ENCODE results near the gene PMEPA1.

Gene PMEPA1

GRCh38 chr20:57657535-57658446 lies 52.0 kb downstream of the PMEPA1 start:
- no CpG with 5 or more reads among the region's 36 CpGs for WGBS, 2 donors (ENCODE audit: extremely low coverage in 2 of 2, insufficient read length in 2 of 2, insufficient replicate concordance in 1 of 2)

GRCh38 chr20:57656821-57657534 lies 52.8 kb downstream of the PMEPA1 start:
- Histone ChIP-seq H3K23ac (ENCODE audit: low read depth, low read length, poor library complexity) (peak overlapping the region; percentile 25), H3K27me3 (ENCODE audit: control insufficient read depth in 3 of 3, insufficient read depth in 3 of 3, low read depth in 1 of 3, low read length in 3 of 3) (no peaks in the 10 kb centered on the region), H3K79me1 (ENCODE audit: low read depth, low read length) (no peaks in the 10 kb centered on the region), H3K14ac (ENCODE audit: low read length) (peak overlapping the region; percentile 86), H3K4me3 (ENCODE audit: low read length in 2 of 2) (peak overlapping the region in 1 of 2 donors; percentile 10), H3K9ac (ENCODE audit: low read depth, low read length, poor library complexity) (no peak overlapping the region), H2BK12ac (ENCODE audit: low read length) (peak overlapping the region; percentile 18), H2BK5ac (ENCODE audit: low read length) (peak overlapping the region; percentile 76), H3K4me1 (ENCODE audit: control insufficient read depth in 2 of 2, insufficient read depth in 1 of 2, low read depth in 1 of 2, low read length in 2 of 2) (peaks cover 0 to 1% of the 10 kb centered on the region in 2 donors), H3K27ac (replicated peaks; ENCODE audit: low read length) (no peak overlapping the region), H4K8ac (ENCODE audit: low read depth, low read length) (no peak overlapping the region), H3K9me3 (replicated peaks in 1 of 2; ENCODE audit: control insufficient read depth in 2 of 2, insufficient read depth in 1 of 2, low read depth in 1 of 2, low read length in 2 of 2) (no peaks in the 10 kb centered on the region), H2AK5ac (ENCODE audit: low read depth, low read length) (peak overlapping the region; percentile 89), H3K36me3 (replicated peaks in 1 of 2; ENCODE audit: control insufficient read depth in 2 of 2, insufficient read depth in 2 of 2, low read length in 2 of 2) (no peaks in the 10 kb centered on the region), H3K4me2 (ENCODE audit: insufficient read depth, low read length, poor library complexity, severe bottlenecking) (no peak overlapping the region), H2AFZ (ENCODE audit: low read length) (no peak overlapping the region), H3K4ac (ENCODE audit: low read length) (peak overlapping the region; percentile 18), H2BK15ac (ENCODE audit: low read length) (no peak overlapping the region), H3K18ac (ENCODE audit: low read length) (peak overlapping the region; percentile 61), H2BK120ac (ENCODE audit: low read depth, low read length) (peak overlapping the region; percentile 49), H4K91ac (ENCODE audit: low read depth, low read length, poor library complexity) (no peak overlapping the region)
- WGBS, 2 donors (ENCODE audit: extremely low coverage in 2 of 2, insufficient read length in 2 of 2, insufficient replicate concordance in 1 of 2), result no CpG with 5 or more reads among the region's 20 CpGs
- no peak for DNase-seq (ENCODE audit: low spot score)

More at GRCh38 chr20:57657535-57658446, 52.0 kb downstream of the PMEPA1 start:
- H3K4me2 ChIP-seq (ENCODE audit: insufficient read depth, low read length, poor library complexity, severe bottlenecking), result no peak overlapping the region
- no peaks in the 10 kb centered on the region for H3K36me3 ChIP-seq (replicated peaks in 1 of 2; ENCODE audit: control insufficient read depth in 2 of 2, insufficient read depth in 2 of 2, low read length in 2 of 2)
- H4K8ac ChIP-seq (ENCODE audit: low read depth, low read length), result no peak overlapping the region
- H3K4me3 ChIP-seq (ENCODE audit: low read length in 2 of 2), result no peak overlapping the region
- H2AFZ ChIP-seq (ENCODE audit: low read length), result no peak overlapping the region
- DNase-seq (ENCODE audit: low spot score), result no peak
- H2BK15ac ChIP-seq (ENCODE audit: low read length), result no peak overlapping the region
- H2BK120ac ChIP-seq (ENCODE audit: low read depth, low read length), result peak overlapping the region; percentile 49
- H3K23ac ChIP-seq (ENCODE audit: low read depth, low read length, poor library complexity), result peak overlapping the region; percentile 66
- no peaks in the 10 kb centered on the region for H3K79me1 ChIP-seq (ENCODE audit: low read depth, low read length)
- peak overlapping the region; percentile 86 for H3K14ac ChIP-seq (ENCODE audit: low read length)
- peak overlapping the region; percentile 89 for H2AK5ac ChIP-seq (ENCODE audit: low read depth, low read length)
- no peak overlapping the region for H3K9ac ChIP-seq (ENCODE audit: low read depth, low read length, poor library complexity)
- H3K9me3 ChIP-seq (replicated peaks in 1 of 2; ENCODE audit: control insufficient read depth in 2 of 2, insufficient read depth in 1 of 2, low read depth in 1 of 2, low read length in 2 of 2), result no peaks in the 10 kb centered on the region
- peak overlapping the region; percentile 34 for H2BK12ac ChIP-seq (ENCODE audit: low read length)
- H2BK5ac ChIP-seq (ENCODE audit: low read length), result peak overlapping the region; percentile 76
- peak overlapping the region; percentile 58 for H3K18ac ChIP-seq (ENCODE audit: low read length)
- peaks cover 0 to 1% of the 10 kb centered on the region in 2 donors for H3K4me1 ChIP-seq (ENCODE audit: control insufficient read depth in 2 of 2, insufficient read depth in 1 of 2, low read depth in 1 of 2, low read length in 2 of 2)
- H4K91ac ChIP-seq (ENCODE audit: low read depth, low read length, poor library complexity), result no peak overlapping the region
- no peak overlapping the region for H3K27ac ChIP-seq (replicated peaks; ENCODE audit: low read length)
- H3K4ac ChIP-seq (ENCODE audit: low read length), result peak overlapping the region; percentile 28
- no peaks in the 10 kb centered on the region for H3K27me3 ChIP-seq (ENCODE audit: control insufficient read depth in 3 of 3, insufficient read depth in 3 of 3, low read depth in 1 of 3, low read length in 3 of 3)

GRCh38 chr20:57656252-57656820 lies 53.5 kb downstream of the PMEPA1 start:
- Histone ChIP-seq H2AFZ (ENCODE audit: low read length) (no peak overlapping the region), H2BK12ac (ENCODE audit: low read length) (peak overlapping the region; percentile 18), H3K4me1 (ENCODE audit: control insufficient read depth in 2 of 2, insufficient read depth in 1 of 2, low read depth in 1 of 2, low read length in 2 of 2) (peaks cover 0 to 1% of the 10 kb centered on the region in 2 donors), H2BK15ac (ENCODE audit: low read length) (no peak overlapping the region), H3K36me3 (replicated peaks in 1 of 2; ENCODE audit: control insufficient read depth in 2 of 2, insufficient read depth in 2 of 2, low read length in 2 of 2) (no peaks in the 10 kb centered on the region), H4K91ac (ENCODE audit: low read depth, low read length, poor library complexity) (no peak overlapping the region), H3K27ac (replicated peaks; ENCODE audit: low read length) (no peak overlapping the region), H3K79me1 (ENCODE audit: low read depth, low read length) (no peaks in the 10 kb centered on the region), H3K4ac (ENCODE audit: low read length) (no peak overlapping the region), H3K9ac (ENCODE audit: low read depth, low read length, poor library complexity) (peak overlapping the region; percentile 2), H3K4me3 (ENCODE audit: low read length in 2 of 2) (no peak overlapping the region), H2BK120ac (ENCODE audit: low read depth, low read length) (no peak overlapping the region), H3K27me3 (ENCODE audit: control insufficient read depth in 3 of 3, insufficient read depth in 3 of 3, low read depth in 1 of 3, low read length in 3 of 3) (no peaks in the 10 kb centered on the region), H2BK5ac (ENCODE audit: low read length) (no peak overlapping the region), H3K14ac (ENCODE audit: low read length) (no peak overlapping the region), H4K8ac (ENCODE audit: low read depth, low read length) (no peak overlapping the region), H3K9me3 (replicated peaks in 1 of 2; ENCODE audit: control insufficient read depth in 2 of 2, insufficient read depth in 1 of 2, low read depth in 1 of 2, low read length in 2 of 2) (no peaks in the 10 kb centered on the region), H3K4me2 (ENCODE audit: insufficient read depth, low read length, poor library complexity, severe bottlenecking) (no peak overlapping the region), H3K23ac (ENCODE audit: low read depth, low read length, poor library complexity) (no peak overlapping the region), H2AK5ac (ENCODE audit: low read depth, low read length) (peak overlapping the region; percentile 1), H3K18ac (ENCODE audit: low read length) (no peak overlapping the region)
- DNase-seq (ENCODE audit: low spot score), result no peak
- WGBS, 2 donors (ENCODE audit: extremely low coverage in 2 of 2, insufficient read length in 2 of 2, insufficient replicate concordance in 1 of 2), result no CpG with 5 or more reads among the region's 15 CpGs

GRCh38 chr20:57655809-57656155 lies 54.0 kb downstream of the PMEPA1 start:
- no peak overlapping the region for H2BK15ac ChIP-seq (ENCODE audit: low read length)
- no peak overlapping the region for H3K14ac ChIP-seq (ENCODE audit: low read length)
- no peak overlapping the region for H3K4me2 ChIP-seq (ENCODE audit: insufficient read depth, low read length, poor library complexity, severe bottlenecking)
- no peak overlapping the region for H4K91ac ChIP-seq (ENCODE audit: low read depth, low read length, poor library complexity)
- no peak overlapping the region for H3K4ac ChIP-seq (ENCODE audit: low read length)
- WGBS, 2 donors (ENCODE audit: extremely low coverage in 2 of 2, insufficient read length in 2 of 2, insufficient replicate concordance in 1 of 2), result no CpG with 5 or more reads among the region's 11 CpGs
- no peaks in the 10 kb centered on the region for H3K79me1 ChIP-seq (ENCODE audit: low read depth, low read length)
- peaks cover 0 to 1% of the 10 kb centered on the region in 2 donors for H3K4me1 ChIP-seq (ENCODE audit: control insufficient read depth in 2 of 2, insufficient read depth in 1 of 2, low read depth in 1 of 2, low read length in 2 of 2)
- no peak overlapping the region for H3K23ac ChIP-seq (ENCODE audit: low read depth, low read length, poor library complexity)
- no peak for DNase-seq (ENCODE audit: low spot score)
- H4K8ac ChIP-seq (ENCODE audit: low read depth, low read length), result no peak overlapping the region
- H3K4me3 ChIP-seq (ENCODE audit: low read length in 2 of 2), result no peak overlapping the region
- no peak overlapping the region for H2BK5ac ChIP-seq (ENCODE audit: low read length)
- no peak overlapping the region for H3K9ac ChIP-seq (ENCODE audit: low read depth, low read length, poor library complexity)
- no peaks in the 10 kb centered on the region for H3K36me3 ChIP-seq (replicated peaks in 1 of 2; ENCODE audit: control insufficient read depth in 2 of 2, insufficient read depth in 2 of 2, low read length in 2 of 2)
- H3K27ac ChIP-seq (replicated peaks; ENCODE audit: low read length), result no peak overlapping the region
- no peak overlapping the region for H2AK5ac ChIP-seq (ENCODE audit: low read depth, low read length)
- H3K18ac ChIP-seq (ENCODE audit: low read length), result no peak overlapping the region
- no peak overlapping the region for H2BK120ac ChIP-seq (ENCODE audit: low read depth, low read length)
- H2BK12ac ChIP-seq (ENCODE audit: low read length), result no peak overlapping the region
- H3K27me3 ChIP-seq (ENCODE audit: control insufficient read depth in 3 of 3, insufficient read depth in 3 of 3, low read depth in 1 of 3, low read length in 3 of 3), result no peaks in the 10 kb centered on the region
- H2AFZ ChIP-seq (ENCODE audit: low read length), result no peak overlapping the region
- H3K9me3 ChIP-seq (replicated peaks in 1 of 2; ENCODE audit: control insufficient read depth in 2 of 2, insufficient read depth in 1 of 2, low read depth in 1 of 2, low read length in 2 of 2), result no peaks in the 10 kb centered on the region
